Measurements from ENCODE around the gene ZNF750. TPM values are rescaled to one million over a fixed set of nuclear protein-coding genes. Genes with fewer than 3 reads are reported as not detected.
A peak's percentile ranks its signal among the peaks of the same experiment; 100 is the strongest.
"Not testable (repeated sequence)": the region's sequence is repeated elsewhere in the genome, so short reads cannot be mapped to it uniquely, and the experiment has no call there.

Gene ZNF750
- total RNA-seq, 1 donor from 2014 or later: 83.0 TPM

DNA sequence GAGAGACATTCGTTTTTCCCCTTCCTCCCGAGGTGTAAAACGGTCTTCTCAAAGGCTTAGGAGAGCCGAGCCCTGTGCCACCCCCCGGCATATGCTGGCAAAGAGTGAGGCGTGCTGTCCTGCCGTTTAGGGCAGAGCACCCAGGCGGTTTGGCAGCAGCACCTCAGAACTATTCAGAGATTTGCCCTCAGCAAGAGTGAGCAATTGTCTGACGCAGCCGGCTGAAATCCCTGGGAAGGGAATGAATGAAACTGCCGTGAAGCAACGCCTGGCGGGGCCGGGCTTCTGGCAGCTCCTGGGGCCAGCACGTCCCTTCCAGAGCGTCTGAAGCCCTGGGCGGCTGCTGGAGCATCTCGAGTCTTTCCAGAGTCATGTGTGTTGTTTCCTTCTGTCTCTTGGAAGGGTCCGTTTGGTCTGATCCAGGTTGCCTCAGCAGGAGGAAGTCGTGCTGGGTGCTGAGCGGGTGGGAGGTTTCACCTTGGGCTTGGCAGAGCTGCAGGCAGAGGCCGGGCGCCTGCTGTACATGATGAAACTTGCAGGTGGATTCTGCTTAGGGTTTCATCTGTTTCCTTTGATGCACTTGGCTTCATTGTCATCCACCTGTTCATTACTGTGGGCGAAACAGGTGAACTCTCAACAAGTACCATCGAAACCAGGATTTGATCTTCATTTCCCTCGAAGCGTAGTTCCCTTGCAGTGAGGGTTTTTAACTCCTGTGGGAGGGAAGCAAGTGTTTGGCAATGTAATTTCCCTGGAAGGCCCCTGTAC lies 52.6 kb downstream of the ZNF750 start:
- no peaks in the 10 kb centered on the region for H3K9me3 ChIP-seq
- no peak for DNase-seq (ENCODE audit: extremely low spot score in 2 of 2)
- no peaks in the 10 kb centered on the region for H3K27me3 ChIP-seq
- peak; percentile 68 to 78 for TF ChIP-seq POLR2AphosphoS5 (IDR thresholded peaks at IDR 0.05; ENCODE audit: insufficient read depth in 1 of 2, low read depth in 1 of 2)
- TF ChIP-seq, protein P1, sequence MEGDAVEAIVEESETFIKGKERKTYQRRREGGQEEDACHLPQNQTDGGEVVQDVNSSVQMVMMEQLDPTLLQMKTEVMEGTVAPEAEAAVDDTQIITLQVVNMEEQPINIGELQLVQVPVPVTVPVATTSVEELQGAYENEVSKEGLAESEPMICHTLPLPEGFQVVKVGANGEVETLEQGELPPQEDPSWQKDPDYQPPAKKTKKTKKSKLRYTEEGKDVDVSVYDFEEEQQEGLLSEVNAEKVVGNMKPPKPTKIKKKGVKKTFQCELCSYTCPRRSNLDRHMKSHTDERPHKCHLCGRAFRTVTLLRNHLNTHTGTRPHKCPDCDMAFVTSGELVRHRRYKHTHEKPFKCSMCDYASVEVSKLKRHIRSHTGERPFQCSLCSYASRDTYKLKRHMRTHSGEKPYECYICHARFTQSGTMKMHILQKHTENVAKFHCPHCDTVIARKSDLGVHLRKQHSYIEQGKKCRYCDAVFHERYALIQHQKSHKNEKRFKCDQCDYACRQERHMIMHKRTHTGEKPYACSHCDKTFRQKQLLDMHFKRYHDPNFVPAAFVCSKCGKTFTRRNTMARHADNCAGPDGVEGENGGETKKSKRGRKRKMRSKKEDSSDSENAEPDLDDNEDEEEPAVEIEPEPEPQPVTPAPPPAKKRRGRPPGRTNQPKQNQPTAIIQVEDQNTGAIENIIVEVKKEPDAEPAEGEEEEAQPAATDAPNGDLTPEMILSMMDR (IDR thresholded peaks at IDR 0.05): no peak
- no peak overlapping the region for H3K4me3 ChIP-seq
- intact Hi-C loops (cut with DNase I): loop anchor here (10.0 kb wide), 1 partner anchor 128 kb away; no protein-coding TSS in a partner anchor
- peak overlapping the region; percentile 59 for H3K27ac ChIP-seq
- peaks cover 22% of the 10 kb centered on the region for H3K4me1 ChIP-seq
- H3K36me3 ChIP-seq: peaks cover 0 to 10% of the 10 kb centered on the region in 2 donors

DNA sequence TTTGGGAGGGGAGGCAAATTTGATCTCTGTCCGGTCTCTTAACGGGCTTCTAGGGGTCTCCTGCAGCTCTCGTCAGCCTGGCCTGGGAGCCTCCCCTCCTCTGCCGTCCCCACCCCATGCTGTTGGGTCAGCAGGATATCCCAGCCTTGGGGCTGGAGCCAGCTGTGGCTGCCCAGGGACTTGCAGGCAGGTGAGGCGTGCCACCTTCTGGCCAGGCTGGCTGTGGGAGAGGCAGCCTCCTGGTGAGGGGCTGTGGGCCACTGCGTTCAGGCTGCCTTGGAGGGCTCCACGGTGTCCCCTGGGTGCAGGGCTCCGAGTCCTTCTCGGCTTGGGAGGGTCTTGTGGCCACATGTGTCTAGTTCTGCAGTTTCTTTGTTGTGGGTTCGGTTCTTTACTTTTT lies 53.4 kb downstream of the ZNF750 start:
- H3K4me1 ChIP-seq: peaks cover 21% of the 10 kb centered on the region
- H3K27me3 ChIP-seq: no peaks in the 10 kb centered on the region
- H3K27ac ChIP-seq: peak overlapping the region; percentile 59
- intact Hi-C loops (cut with DNase I): loop anchor here (10.0 kb wide), 1 partner anchor 128 kb away; no protein-coding TSS in a partner anchor
- no peak overlapping the region for H3K4me3 ChIP-seq
- no peak for DNase-seq (ENCODE audit: extremely low spot score in 2 of 2)
- TF ChIP-seq POLR2A (IDR thresholded peaks at IDR 0.05): no peak
- H3K9me3 ChIP-seq: no peaks in the 10 kb centered on the region
- peaks cover 0 to 10% of the 10 kb centered on the region in 2 donors for H3K36me3 ChIP-seq

- H3K36me3 ChIP-seq; H3K27me3 ChIP-seq; H3K9me3 ChIP-seq; H3K27ac ChIP-seq; H3K4me3 ChIP-seq; DNase-seq (ENCODE audit: extremely low spot score in 2 of 2): not testable (repeated sequence)
- intact Hi-C loops (cut with DNase I): loop anchor here (10.0 kb wide), 1 partner anchor 129 kb away; no protein-coding TSS in a partner anchor
- H3K4me1 ChIP-seq: peaks cover 18% of the 10 kb centered on the region
Observed at GRCh38 chr17:82785581-82785980, 54.2 kb downstream of the ZNF750 start.

DNA sequence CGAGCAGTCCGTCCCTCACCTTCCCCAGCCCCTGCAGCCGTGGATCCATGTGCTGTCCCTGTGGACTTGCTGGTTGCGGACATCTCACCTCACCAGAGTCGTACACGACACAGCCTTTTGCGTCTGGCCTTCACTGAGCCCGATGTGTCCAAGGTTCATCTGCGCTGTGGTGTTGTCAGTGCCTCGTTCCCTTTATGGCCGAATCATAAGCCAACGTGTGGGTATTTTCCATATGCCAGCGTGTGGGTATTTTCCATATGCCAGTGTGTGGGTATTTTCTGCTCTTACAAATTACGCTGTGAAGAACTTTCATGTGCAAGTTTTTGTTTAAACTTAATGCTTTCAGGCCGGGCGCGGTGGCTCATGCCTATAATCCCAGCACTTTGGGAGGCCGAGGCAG lies 56.3 kb downstream of the ZNF750 start:
- Histone ChIP-seq H3K4me1 (peaks cover 18% of the 10 kb centered on the region), H3K27ac (no peak overlapping the region), H3K36me3 (peaks cover 0 to 10% of the 10 kb centered on the region in 2 donors), H3K27me3 (no peaks in the 10 kb centered on the region), H3K9me3 (no peaks in the 10 kb centered on the region), H3K4me3 (no peak overlapping the region)
- intact Hi-C loops (cut with DNase I): loop anchor here (10.0 kb wide), 1 partner anchor 131 kb away; no protein-coding TSS in a partner anchor
- DNase-seq (ENCODE audit: extremely low spot score in 2 of 2): no peak
- TF ChIP-seq POLR2AphosphoS5 (IDR thresholded peaks at IDR 0.05; ENCODE audit: insufficient read depth in 1 of 2, low read depth in 1 of 2) (no peak), POLR2A (IDR thresholded peaks at IDR 0.05) (no peak)
- TF ChIP-seq, protein P1 (IDR thresholded peaks at IDR 0.05): no peak

DNA sequence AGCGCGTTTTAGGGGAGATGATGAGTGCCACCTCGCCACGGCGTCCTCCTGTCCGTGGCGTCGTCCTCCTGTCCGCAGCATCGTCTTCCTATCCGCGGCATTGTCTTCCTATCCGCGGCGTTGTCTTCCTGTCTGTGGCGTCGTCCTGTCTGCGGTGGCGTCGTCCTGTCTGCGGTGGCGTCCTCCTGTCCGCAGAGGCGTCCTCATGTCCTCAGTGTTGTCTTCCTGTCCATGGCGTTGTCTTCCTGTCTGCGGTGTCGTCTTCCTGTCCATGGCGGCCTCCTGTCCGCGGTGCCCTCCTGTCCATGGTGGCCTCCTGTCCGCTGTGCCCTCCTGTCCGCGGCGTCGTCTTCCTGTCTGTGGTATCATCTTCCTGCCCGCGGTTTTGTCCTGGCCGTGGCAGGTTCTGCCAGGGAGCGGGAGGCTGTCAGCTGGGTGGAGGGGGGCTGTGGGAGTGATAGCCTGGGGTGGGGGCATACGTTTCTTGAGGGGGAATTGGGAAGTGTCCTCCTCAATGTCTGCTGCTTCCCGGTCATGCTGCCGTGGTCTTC lies 57.1 kb downstream of the ZNF750 start:
- no peaks in the 10 kb centered on the region for H3K27me3 ChIP-seq
- intact Hi-C loops (cut with DNase I): loop anchor here (10.0 kb wide), 1 partner anchor 132 kb away; no protein-coding TSS in a partner anchor
- peaks cover 0 to 10% of the 10 kb centered on the region in 2 donors for H3K36me3 ChIP-seq
- peaks cover 18% of the 10 kb centered on the region for H3K4me1 ChIP-seq
- H3K4me3 ChIP-seq: no peak overlapping the region
- DNase-seq (ENCODE audit: extremely low spot score in 2 of 2): no peak
- TF ChIP-seq, protein P1 (IDR thresholded peaks at IDR 0.05): no peak
- TF ChIP-seq POLR2AphosphoS5 (IDR thresholded peaks at IDR 0.05; ENCODE audit: insufficient read depth in 1 of 2, low read depth in 1 of 2): no peak
- TF ChIP-seq POLR2A (IDR thresholded peaks at IDR 0.05): no peak
- no peaks in the 10 kb centered on the region for H3K9me3 ChIP-seq
- no peak overlapping the region for H3K27ac ChIP-seq

DNA sequence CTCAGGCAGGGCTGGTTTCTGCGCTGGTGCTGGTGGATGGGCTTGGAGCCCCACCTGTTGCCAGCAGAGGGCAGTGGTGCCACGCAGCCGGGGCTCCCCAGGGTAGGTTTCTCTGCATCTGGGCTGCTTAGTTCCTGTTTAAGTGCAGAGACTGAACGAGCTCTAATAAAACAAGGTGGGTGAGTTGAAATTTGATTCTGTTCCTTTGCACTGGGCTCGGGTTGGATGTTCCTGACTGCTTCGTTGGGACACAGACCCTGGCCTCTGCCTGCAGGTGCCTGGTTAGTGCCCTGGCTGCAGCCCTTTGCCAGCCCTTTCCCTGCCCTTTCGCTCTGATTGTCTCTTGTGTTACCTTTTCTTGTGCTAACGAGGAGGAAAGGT lies 57.9 kb downstream of the ZNF750 start:
- TF ChIP-seq POLR2AphosphoS5 (IDR thresholded peaks at IDR 0.05; ENCODE audit: insufficient read depth in 1 of 2, low read depth in 1 of 2): peak in 1 of 2 donors; percentile 44
- TF ChIP-seq, protein P1 (IDR thresholded peaks at IDR 0.05): peak; percentile 93 to 96 (median 96)
- TF ChIP-seq POLR2A (IDR thresholded peaks at IDR 0.05): no peak
- H3K4me3 ChIP-seq: no peak overlapping the region
- H3K4me1 ChIP-seq: peaks cover 14% of the 10 kb centered on the region
- DNase-seq (ENCODE audit: extremely low spot score in 2 of 2): peak in 1 of 2 donors; percentile 85
- intact Hi-C loops (cut with DNase I): loop anchor here (10.0 kb wide), 1 partner anchor 133 kb away; no protein-coding TSS in a partner anchor
- no peaks in the 10 kb centered on the region for H3K27me3 ChIP-seq
- no peaks in the 10 kb centered on the region for H3K9me3 ChIP-seq
- peaks cover 0 to 10% of the 10 kb centered on the region in 2 donors for H3K36me3 ChIP-seq
- H3K27ac ChIP-seq: no peak overlapping the region
